SK-N-SH (cell line): ENCODE results near the gene F2RL3. TPM values are rescaled to one million over a fixed set of nuclear protein-coding genes. Genes with fewer than 3 reads are reported as not detected.

ENCODE experiments used
- CTCF ChIA-PET: fragments of 300-600, 350-600 bp; formaldehyde crosslinking; extraction: SDS; loops from one replicate; lab custom pipeline; 2021; lab: Yijun Ruan, JAX
- POLR2A ChIA-PET: fragments of 350-600 bp; sonication (Branson Sonifier 250); formaldehyde crosslinking; extraction: SDS; loops from one replicate; lab custom pipeline; 2020; ENCODE audit warnings: antibody characterized with exemption, inconsistent platforms; lab: Yijun Ruan, JAX
- DNase-seq: peaks from one replicate; pipeline ENCODE4 v3.0.0; 2012
- H2AFZ ChIP-seq: fragments of 200-600 bp; sonication (generic); 2 replicates; pipeline ENCODE4 v1.8.1; 2016; ENCODE audit warnings: antibody characterized with exemption, mild to moderate bottlenecking, low read depth
- H3F3A ChIP-seq: fragments of 200-600 bp; sonication (generic); replicated peaks from 2 replicates; pipeline ENCODE3; 2016; ENCODE audit warnings: antibody characterized with exemption, mild to moderate bottlenecking; ENCODE audit not compliant: insufficient read depth
- H3K27ac ChIP-seq, 2 experiments: fragments of 200-500 bp in 1 of 2; fragments of 200-600 bp in 1 of 2; sonication (Bioruptor generic) in 1 of 2; sonication (generic), shearing (Covaris generic) in 1 of 2; 2 replicates each; pipeline versions ENCODE4 v1.5.1 to v1.6.1; 2014 to 2016; ENCODE audit warnings: low read depth in 2 of 2, inconsistent platforms in 1 of 2, low read length in 1 of 2, mild to moderate bottlenecking in 1 of 2, mixed read lengths in 1 of 2
- H3K27me3 ChIP-seq: fragments of 200-600 bp; sonication (generic), shearing (Covaris generic); 2 replicates; pipeline ENCODE4 v1.6.1; 2016; ENCODE audit warnings: mixed run types; ENCODE audit not compliant: insufficient read depth
- H3K36me3 ChIP-seq, 2 experiments: fragments of 200-500 bp in 1 of 2; fragments of 200-600 bp in 1 of 2; sonication (Bioruptor generic) in 1 of 2; sonication (generic) in 1 of 2; replicated peaks in 1 of 2; 2 replicates each; pipeline versions ENCODE3 to v1.5.1; 2014 to 2016; ENCODE audit warnings: low read length in 1 of 2, mild to moderate bottlenecking in 1 of 2; ENCODE audit not compliant: insufficient read depth in 2 of 2, control insufficient read depth in 1 of 2
- H3K4me1 ChIP-seq, 2 experiments: fragments of 200-500 bp in 1 of 2; fragments of 200-600 bp in 1 of 2; sonication (Bioruptor generic) in 1 of 2; sonication (generic), shearing (Covaris generic) in 1 of 2; 2 replicates each; pipeline versions ENCODE4 v1.5.1 to v1.6.1; 2014 to 2016; ENCODE audit warnings: low read depth in 1 of 2, low read length in 1 of 2, mixed run types in 1 of 2; ENCODE audit not compliant: insufficient read depth in 2 of 2, control insufficient read depth in 1 of 2
- H3K4me2 ChIP-seq: fragments of 200-600 bp; sonication (generic), shearing (Covaris generic); 2 replicates; pipeline ENCODE4 v1.6.1; 2017; ENCODE audit warnings: mixed run types
- H3K4me3 ChIP-seq, 2 experiments: fragments of 200-500 bp in 1 of 2; fragments of 200-600 bp in 1 of 2; sonication (Bioruptor generic) in 1 of 2; sonication (generic), shearing (Covaris generic) in 1 of 2; 2 replicates each; pipeline versions ENCODE4 v1.5.1 to v1.8.1; 2014 to 2016; ENCODE audit warnings: low read depth in 2 of 2, inconsistent platforms in 1 of 2, low read length in 1 of 2, mild to moderate bottlenecking in 1 of 2, mixed read lengths in 1 of 2, moderate library complexity in 1 of 2
- H3K79me2 ChIP-seq: fragments of 200-600 bp; sonication (generic); 2 replicates; pipeline ENCODE4 v1.8.1; 2017; ENCODE audit warnings: mild to moderate bottlenecking; ENCODE audit not compliant: insufficient read depth
- H3K9ac ChIP-seq: fragments of 200-600 bp; sonication (generic); 2 replicates; pipeline ENCODE4 v1.6.1; 2017; ENCODE audit warnings: mixed run types
- H3K9me2 ChIP-seq: fragments of 200-600 bp; sonication (generic); 2 replicates; pipeline ENCODE4 v1.6.1; 2017; ENCODE audit warnings: mixed run types
- H3K9me3 ChIP-seq: fragments of 200-600 bp; sonication (generic); 2 replicates; pipeline ENCODE4 v1.6.1; 2017; ENCODE audit warnings: mixed run types, mild to moderate bottlenecking, moderate library complexity
- H4K20me1 ChIP-seq: fragments of 200-600 bp; sonication (generic); 2 replicates; pipeline ENCODE4 v1.6.1; 2017; ENCODE audit warnings: mild to moderate bottlenecking, mixed run types; ENCODE audit not compliant: insufficient read depth
- CHD2 ChIP-seq: fragments of 150-350 bp; IDR thresholded peaks from 2 replicates; pipeline ENCODE4 v1.6.1; 2018; ENCODE audit warnings: low read length; ENCODE audit not compliant: partially characterized antibody
- CTCF ChIP-seq: fragments of 200-600 bp; sonication (generic); IDR thresholded peaks from 2 replicates; pipeline ENCODE4 v1.6.1; 2017; ENCODE audit warnings: antibody characterized with exemption, mild to moderate bottlenecking, moderate library complexity
- ELF1 ChIP-seq: IDR thresholded peaks from 2 replicates; pipeline ENCODE4 v1.4.0; 2012
- EP300 ChIP-seq, 2 experiments: IDR thresholded peaks; 2 replicates each; pipeline versions ENCODE4 v1.4.0 to v1.6.1; 2012; ENCODE audit warnings: borderline replicate concordance in 1 of 2, low read depth in 1 of 2, low read length in 1 of 2
- EZH2phosphoT487 ChIP-seq: fragments of 200-600 bp; sonication (generic); IDR thresholded peaks from 2 replicates; pipeline ENCODE4 v1.6.1; 2017; ENCODE audit warnings: low read depth, mixed run types, mild to moderate bottlenecking, antibody characterized with exemption, moderate library complexity, borderline replicate concordance
- FOSL2 ChIP-seq: IDR thresholded peaks from 2 replicates; pipeline ENCODE4 v1.4.0; 2012; ENCODE audit warnings: low read depth, mild to moderate bottlenecking, moderate library complexity, borderline replicate concordance
- JUND ChIP-seq: IDR thresholded peaks from 2 replicates; pipeline ENCODE4 v1.4.0; 2012
- MEF2A ChIP-seq: IDR thresholded peaks from 2 replicates; pipeline ENCODE4 v1.4.0; 2012; ENCODE audit warnings: low read depth, borderline replicate concordance
- NFIC ChIP-seq: IDR thresholded peaks from 2 replicates; pipeline ENCODE4 v1.4.0; 2012; ENCODE audit warnings: borderline replicate concordance
- PBX3 ChIP-seq: IDR thresholded peaks from 2 replicates; pipeline ENCODE4; 2012
- RAD21 ChIP-seq: IDR thresholded peaks from 2 replicates; pipeline ENCODE4 v1.6.1; 2012; ENCODE audit warnings: mild to moderate bottlenecking, low read length
- RCOR1 ChIP-seq: fragments of 150-350 bp; IDR thresholded peaks from 2 replicates; pipeline ENCODE4 v1.6.1; 2017; ENCODE audit warnings: antibody characterized with exemption, low read length
- RFX5 ChIP-seq: IDR thresholded peaks from 2 replicates; pipeline ENCODE4 v1.6.1; 2012; ENCODE audit warnings: mild to moderate bottlenecking, improper control_type of control experiment, low read length
- RXRA ChIP-seq: IDR thresholded peaks from 2 replicates; pipeline ENCODE4 v1.4.0; 2012; ENCODE audit warnings: low read depth, mild to moderate bottlenecking, borderline replicate concordance
- SIN3A ChIP-seq: IDR thresholded peaks from 2 replicates; pipeline ENCODE4 v1.6.1; 2012; ENCODE audit warnings: low read depth, mild to moderate bottlenecking, low read length, moderate library complexity, borderline replicate concordance
- SMC3 ChIP-seq: IDR thresholded peaks from 2 replicates; pipeline ENCODE4 v1.6.1; 2012; ENCODE audit warnings: low read depth, low read length, improper control_type of control experiment
- TEAD4 ChIP-seq: IDR thresholded peaks from 2 replicates; pipeline ENCODE4 v1.4.0; 2012; ENCODE audit warnings: mild to moderate bottlenecking, borderline replicate concordance; ENCODE audit not compliant: insufficient read depth
- USF1 ChIP-seq: IDR thresholded peaks from 2 replicates; pipeline ENCODE4 v1.4.0; 2012; ENCODE audit warnings: low read depth, borderline replicate concordance
- USF2 ChIP-seq: fragments of 150-350 bp; IDR thresholded peaks from 2 replicates; pipeline ENCODE4 v1.6.1; 2017; ENCODE audit warnings: antibody characterized with exemption, low read length, low read depth, borderline replicate concordance
- WGBS: methylation state at CpG from one replicate; pipeline ENCODE4 v1.1.6; 2017; ENCODE audit warnings: low lambda C conversion rate; 5-methylcytosine and 5-hydroxymethylcytosine counted together
- polyA plus RNA-seq, 3 experiments: library from polyadenylated mRNA; depleted of rRNA; stranded (reverse); fragments of >200 nt; gene quantifications; 2 replicates each; pipeline ENCODE4 v1.2.3, GENCODE V29; 2012

Gene F2RL3
- polyA plus RNA-seq, 1 of the 3 experiments (the other 2 are of a cell fraction), result not detected

GRCh38 chr19:16877581-16877980 is 11.2 kb upstream of the F2RL3 start:
- H2AFZ ChIP-seq, result no peak overlapping the region
- no peaks in the 10 kb centered on the region for H3K9me3 ChIP-seq
- H3K9me2 ChIP-seq, result no peaks in the 10 kb centered on the region
- no peak for TF ChIP-seq ELF1
- TF ChIP-seq USF2, result no peak
- no peak for TF ChIP-seq SMC3
- TF ChIP-seq JUND, result no peak
- TF ChIP-seq CTCF, result no peak
- no peak for TF ChIP-seq SIN3A
- TF ChIP-seq MEF2A, result no peak
- H3K4me3 ChIP-seq, result no peak overlapping the region
- WGBS, result 91% methylated on average over 11 of the region's 11 CpGs
- H3K4me2 ChIP-seq, result no peak overlapping the region
- H3K9ac ChIP-seq, result no peak overlapping the region
- H3K27ac ChIP-seq, result no peak overlapping the region
- DNase-seq, result no peak
- H3K4me1 ChIP-seq, result no peaks in the 10 kb centered on the region
- peaks cover 5% of the 10 kb centered on the region; the same call in 1 of the 2 replicates for H4K20me1 ChIP-seq
- H3K27me3 ChIP-seq, result no peaks in the 10 kb centered on the region
- CTCF ChIA-PET, result no interaction called here
- H3F3A ChIP-seq, result no peaks in the 10 kb centered on the region
- H3K36me3 ChIP-seq, result peaks cover 15 to 45% of the 10 kb centered on the region in 2 experiments
- H3K79me2 ChIP-seq, result 0 out of 2 replicates have a peak, but pooled peaks cover 3% of the 10 kb centered on the region
- POLR2A ChIA-PET, result no interaction called here

GRCh38 chr19:16878181-16878965 is 10.4 kb upstream of the F2RL3 start:
- Histone ChIP-seq H3K4me1 (no peaks in the 10 kb centered on the region), H3K27ac (no peak overlapping the region), H3K27me3 (no peaks in the 10 kb centered on the region), H3K9me3 (no peaks in the 10 kb centered on the region), H2AFZ (no peak overlapping the region), H3K9me2 (no peaks in the 10 kb centered on the region), H4K20me1 (peaks cover 5% of the 10 kb centered on the region; the same call in 1 of the 2 replicates), H3K79me2 (no peaks in the 10 kb centered on the region), H3K4me3 (no peak overlapping the region), H3K9ac (no peak overlapping the region), H3K4me2 (no peak overlapping the region), H3F3A (no peaks in the 10 kb centered on the region), H3K36me3 (peaks cover 15 to 39% of the 10 kb centered on the region in 2 experiments)
- WGBS, result 95% methylated on average over 34 of the region's 55 CpGs
- TF ChIP-seq CHD2 (no peak), USF1 (no peak), TEAD4 (no peak), RCOR1 (no peak), EP300 (IDR thresholded peaks at IDR 0.05; ENCODE audit: borderline replicate concordance in 1 of 2, low read depth in 1 of 2, low read length in 1 of 2) (no peak), PBX3 (no peak), RXRA (no peak), RFX5 (no peak), EZH2phosphoT487 (no peak), NFIC (no peak), FOSL2 (no peak), RAD21 (no peak)
- ChIA-PET POLR2A (no interaction called here), CTCF (no interaction called here)
- DNase-seq, result no peak
